HG03520 (cell line): ENCODE measurements around the gene PCCA.
A peak's percentile ranks its signal among the peaks of the same experiment; 100 is the strongest.
"Not testable (repeated sequence)": the region's sequence is repeated elsewhere in the genome, so short reads cannot be mapped to it uniquely, and the experiment has no call there.

ENCODE experiments used
- ATAC-seq: cut with Tn5 transposase; IDR thresholded peaks from one replicate; pipeline ENCODE4 v1.9.1; 2021; ENCODE audit warnings: mild to moderate bottlenecking, moderate library complexity; ENCODE audit not compliant: unreplicated experiment

Gene PCCA

GRCh38 chr13:100565286-100565685 is 476.4 kb downstream of the PCCA start:
- no peak for ATAC-seq

GRCh38 chr13:100566543-100566942 is 477.6 kb downstream of the PCCA start:
- ATAC-seq = no peak

GRCh38 chr13:100573121-100573520 is 484.2 kb downstream of the PCCA start:
- peak; percentile 95 for ATAC-seq

- ATAC-seq = not testable (repeated sequence)
Observed at GRCh38 chr13:100577239-100577638, 488.3 kb downstream of the PCCA start.
